Mesenteric fat pad (tissue), 1 donor: ENCODE results near the gene ADIG. TPM values are rescaled to one million over a fixed set of nuclear protein-coding genes. Genes with fewer than 3 reads are reported as not detected.
"Not testable (repeated sequence)": the region's sequence is repeated elsewhere in the genome, so short reads cannot be mapped to it uniquely, and the experiment has no call there.

ENCODE experiments used
- DNase-seq: peaks from one replicate; pipeline ENCODE4 v3.0.0-alpha.2; 2020; ENCODE audit warnings: low spot score
- total RNA-seq: library from RNA; stranded (reverse); fragmentation: NEBNext Ultra II Directional; extraction: Animal tissue kit (Norgen Biotek cat#: 25700); gene quantifications from one replicate; pipeline ENCODE4 v1.2.1, GENCODE V29; 2021
- donor health status: DM: yes; HTN: yes; CAD: no.

ADIG gene
- total RNA-seq, 1 donor from 2014 or later, result not detected

DNA sequence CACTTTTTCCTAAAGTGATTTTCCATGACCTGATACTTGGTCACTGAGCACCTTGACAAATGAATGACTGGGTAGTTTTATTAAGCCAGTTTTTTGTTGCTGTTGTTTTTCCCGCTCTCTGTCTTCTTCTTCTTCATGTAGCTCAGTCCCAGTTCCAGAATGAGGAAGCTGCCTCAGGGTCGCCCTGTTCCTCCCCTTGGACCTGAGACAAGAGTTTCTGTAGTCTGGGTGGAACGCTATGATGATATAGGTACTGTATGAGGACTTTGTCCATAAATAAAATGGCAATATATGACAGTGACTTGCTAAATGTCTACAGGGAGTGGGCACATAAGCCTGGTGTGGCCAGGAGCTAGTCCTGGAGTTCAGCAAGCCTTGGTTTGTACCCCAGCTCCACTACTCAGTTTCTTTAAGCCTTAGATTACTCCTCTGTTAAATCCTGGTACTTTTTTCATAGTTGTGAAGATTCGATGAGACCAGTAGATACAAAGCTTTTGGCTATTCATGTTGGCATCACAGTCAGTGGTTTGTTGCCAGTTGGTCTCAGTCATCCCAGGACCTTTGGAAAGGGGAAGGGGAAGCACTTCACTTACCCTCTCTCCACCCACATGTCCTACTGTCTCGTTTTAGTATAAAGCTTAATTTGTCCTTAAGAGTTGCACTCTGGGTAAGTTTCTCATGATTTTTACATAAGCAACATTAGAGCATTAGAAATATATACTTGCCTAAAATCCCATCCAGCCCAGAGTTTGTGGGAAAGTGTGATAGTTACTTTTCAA is 11.1 kb upstream of the ADIG start:
- no peak for DNase-seq

DNA sequence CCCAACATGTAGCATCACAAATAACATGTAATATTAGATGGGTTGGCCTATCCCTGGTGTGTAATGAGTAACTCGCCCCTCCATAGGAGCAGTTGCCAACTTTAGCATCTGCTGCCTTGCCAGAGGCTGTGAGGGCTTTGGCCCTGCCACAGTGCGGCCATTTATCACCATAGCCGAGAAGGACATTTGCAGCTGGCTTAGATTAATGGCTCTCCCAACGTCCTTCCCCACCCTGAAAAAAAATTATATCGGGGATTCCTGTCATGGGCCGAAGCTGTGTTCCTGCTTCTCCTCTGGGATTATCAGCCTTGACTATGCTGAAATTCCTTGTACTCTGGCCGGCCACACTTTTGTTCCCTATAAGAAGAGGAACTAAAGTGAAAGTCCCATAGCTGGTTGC is 7.6 kb upstream of the ADIG start:
- no peak for DNase-seq

DNA sequence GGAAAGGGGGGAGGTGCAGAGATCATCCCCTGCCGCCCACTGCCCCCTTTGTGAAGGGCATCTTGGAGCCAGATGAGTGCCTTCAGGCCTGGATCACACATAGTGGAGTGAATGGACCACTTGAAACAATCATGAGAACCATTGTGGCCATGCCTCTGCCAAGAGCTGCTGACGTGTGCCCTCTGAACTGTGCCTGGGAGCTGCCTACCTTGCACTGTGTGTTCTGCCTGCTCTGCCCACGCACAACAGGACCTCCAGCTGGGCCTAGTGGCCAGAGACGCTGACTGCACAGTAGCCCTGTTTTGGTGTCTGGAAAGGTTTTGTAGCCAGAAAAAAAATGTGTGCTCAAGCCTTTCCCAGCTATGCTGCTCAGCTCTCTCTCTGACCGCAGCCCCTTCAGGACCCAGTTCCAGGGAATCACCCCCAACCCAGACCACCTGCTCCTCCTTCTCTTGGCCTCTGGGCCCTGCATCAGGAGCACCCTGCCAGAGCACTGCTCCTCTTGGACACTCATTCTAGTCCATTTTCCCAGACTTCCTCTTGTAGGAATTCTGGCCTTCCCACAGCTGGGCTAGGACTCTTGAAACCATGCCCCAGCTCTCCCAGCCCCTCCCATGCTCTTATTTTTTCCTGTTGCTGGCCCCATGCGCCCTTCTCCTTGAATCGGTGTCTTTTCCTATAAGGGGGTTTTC is 1.6 kb upstream of the ADIG start:
- no peak for DNase-seq

DNA sequence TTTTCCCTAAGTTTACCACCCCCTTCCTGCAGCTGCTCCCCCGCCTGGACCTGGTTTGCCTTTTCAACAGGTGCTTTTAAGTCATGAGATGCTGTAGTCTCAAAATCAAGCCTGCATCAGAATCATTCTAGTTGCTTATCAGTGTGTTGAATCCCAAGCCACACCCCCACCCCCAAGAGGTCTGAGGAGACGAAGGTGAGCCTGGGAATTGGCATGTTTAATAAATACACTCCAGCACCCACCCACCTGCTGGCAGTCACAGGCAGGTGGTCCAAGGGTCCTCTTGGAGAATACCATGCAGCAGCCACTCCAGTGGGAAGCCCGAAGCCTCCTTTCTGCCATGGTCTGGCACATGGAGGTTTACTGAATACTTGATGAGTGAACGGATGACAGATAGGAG is 1.1 kb upstream of the ADIG start:
- DNase-seq, result no peak

DNA sequence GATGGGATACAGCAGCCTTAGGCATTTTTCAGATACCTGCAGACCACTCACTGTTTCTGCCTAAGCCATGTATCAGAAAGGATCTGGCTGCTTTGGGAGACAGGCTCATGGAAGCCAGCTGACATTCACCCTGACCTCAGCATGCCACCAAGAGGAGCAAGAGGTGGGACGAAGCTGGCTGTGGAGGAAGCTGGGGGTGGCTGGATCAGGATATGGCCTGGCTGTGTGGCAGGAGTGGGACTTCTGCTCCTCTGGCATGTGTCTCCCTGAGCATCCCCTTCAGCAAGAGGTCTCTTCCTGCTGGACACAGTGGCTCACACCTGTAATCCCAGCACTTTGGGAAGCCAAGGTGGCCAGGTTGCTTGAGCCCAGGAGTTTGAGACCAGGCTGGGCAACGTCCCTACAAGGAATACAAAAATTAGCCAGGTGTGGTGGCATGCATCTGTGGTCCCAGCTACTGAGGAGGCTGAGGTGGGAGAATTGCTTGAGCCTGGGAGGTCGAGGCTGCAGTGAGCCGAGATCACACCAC is 897 bp downstream of the ADIG start:
- no peak for DNase-seq

DNA sequence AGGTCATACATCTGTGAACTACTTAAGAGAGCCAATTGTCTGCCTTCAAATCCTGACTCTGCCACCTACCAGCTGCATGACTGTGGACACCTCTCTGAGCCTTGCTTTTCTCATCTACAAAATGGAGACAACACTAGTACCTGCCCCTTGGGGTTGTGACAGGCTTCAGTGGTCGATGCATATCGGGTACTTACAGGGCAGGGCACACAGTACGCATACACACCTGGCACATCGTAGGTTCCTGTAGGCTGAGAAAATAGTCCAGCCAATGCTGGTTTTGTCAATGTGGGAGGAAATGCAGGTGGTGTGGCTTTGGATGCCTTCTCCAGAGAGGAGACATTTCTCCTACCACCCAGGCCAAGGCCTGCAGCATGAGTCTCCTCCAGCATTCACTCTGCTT is 2.3 kb downstream of the ADIG start:
- DNase-seq, result no peak

DNA sequence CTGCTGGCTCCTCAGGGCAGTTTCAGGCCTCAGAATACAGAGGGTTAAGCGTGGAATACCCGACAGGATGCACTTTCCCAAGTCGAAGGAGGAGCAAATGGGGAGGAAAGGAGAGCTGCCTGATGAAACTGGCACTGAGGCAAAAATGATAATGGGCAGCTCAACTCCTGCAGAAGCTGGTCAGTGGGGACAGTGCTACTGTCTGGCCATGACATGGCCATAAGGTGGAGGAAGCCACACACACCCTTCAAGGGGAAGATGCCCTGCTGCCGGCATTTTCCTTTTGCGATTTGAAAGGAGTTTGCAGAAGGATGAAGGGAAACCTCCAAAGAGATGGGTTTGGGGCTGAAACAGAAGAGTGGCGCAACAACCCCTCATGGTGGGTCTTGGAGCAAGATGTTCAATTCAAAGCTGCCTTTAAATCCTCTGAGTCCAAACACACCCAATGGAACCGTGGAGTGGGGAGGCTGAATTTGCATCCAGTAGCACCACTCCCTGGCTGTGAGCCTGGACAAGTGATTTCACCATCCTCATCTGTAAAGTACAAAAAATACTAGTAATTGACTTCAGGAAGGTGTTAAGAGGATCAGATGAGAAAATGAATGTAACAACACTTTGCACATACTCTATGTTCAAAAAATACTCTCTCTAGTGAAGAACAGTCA is 3.2 kb downstream of the ADIG start:
- DNase-seq, result no peak

DNA sequence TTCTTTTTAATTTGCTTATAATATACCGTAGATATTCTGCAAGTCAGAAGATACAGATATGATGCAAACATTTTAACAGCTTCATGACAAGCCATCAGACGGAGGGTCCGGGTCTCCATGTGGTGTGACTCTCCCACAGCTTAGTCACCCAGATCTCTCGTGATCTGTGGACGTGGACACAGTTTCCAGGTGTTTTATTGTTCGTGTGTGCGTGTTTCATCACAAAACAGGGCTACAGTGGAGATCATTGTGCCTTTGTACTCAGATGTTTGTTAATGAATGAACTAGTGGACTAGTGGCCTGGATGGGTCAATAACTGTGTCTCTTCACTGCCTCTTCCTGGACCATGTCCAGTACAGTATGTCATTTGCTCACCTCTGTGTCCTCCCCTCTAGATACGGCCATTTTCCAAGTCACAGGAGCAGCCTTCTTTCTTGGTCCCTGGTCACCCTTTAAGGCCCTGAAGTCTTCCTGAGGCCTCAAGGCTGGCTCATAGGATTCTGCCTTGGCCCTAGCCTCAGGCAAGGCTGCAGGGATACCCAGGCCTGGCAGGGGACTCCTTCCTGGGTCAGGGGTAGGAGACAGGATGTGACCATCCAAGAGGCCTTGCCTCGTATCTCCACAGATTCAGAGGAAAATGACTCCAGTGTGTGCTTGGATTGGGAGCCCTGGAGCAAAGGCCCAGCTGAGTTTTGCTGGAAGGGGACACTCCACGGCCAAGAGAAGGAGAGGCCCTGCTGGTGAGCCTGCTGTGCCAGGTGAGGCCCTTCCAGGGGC is 4.6 kb downstream of the ADIG start:
- DNase-seq, result no peak

DNA sequence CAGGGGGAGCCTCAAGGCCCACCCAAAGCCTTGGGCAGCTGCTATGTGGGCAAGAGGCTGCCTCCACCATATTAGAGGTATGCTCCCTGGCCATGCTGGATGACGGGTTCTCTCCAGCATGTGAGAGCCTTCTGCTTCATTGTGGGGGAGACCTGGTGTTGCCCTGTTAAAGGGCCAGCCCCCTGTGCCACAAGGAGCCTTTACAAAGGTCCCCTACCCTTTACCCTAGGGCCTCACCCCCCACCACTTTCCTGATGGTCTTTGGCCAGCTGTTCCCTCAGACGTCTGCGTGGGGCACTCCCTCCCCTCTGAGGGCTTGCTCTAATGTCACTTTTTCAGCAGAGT is 5.2 kb downstream of the ADIG start:
- no peak for DNase-seq

DNA sequence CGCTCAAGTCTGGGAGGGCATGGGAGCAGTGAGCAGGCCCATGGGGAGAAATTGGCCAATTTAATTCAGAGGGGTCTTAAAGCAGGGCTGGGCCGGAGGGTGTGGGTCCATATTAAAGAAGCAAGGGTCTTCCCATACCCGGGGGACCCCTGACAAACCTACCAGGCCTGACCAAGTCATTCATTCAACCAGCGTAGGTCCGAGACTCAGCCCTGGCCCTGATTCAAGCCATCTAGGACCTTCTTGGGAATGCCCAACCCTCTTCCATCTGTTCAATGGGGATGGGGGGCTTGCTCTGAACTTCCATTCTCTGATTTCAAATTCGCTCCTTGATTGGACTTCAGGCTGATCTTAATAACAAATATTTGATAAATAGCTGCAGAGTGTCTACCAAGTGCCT is 7.3 kb downstream of the ADIG start:
- DNase-seq, result no peak

DNA sequence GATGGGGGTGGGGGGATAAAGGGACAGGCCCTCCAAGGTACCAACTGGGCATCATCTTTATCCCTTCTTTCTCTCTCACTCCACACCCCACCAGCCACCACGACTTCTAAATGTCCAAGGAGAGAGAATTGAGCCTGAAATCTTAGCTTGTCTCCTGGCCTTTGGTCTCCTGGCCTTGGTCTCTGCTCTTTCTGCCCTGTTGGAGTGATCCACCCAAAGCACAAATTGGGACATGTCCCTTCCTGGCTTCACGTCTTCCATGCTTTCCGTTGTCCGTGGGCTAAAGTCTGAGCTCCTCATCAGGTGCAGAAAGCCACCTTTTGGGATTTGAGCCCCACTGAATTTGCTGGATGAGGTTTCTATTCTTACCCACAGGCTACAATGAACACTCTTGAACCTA is 8.4 kb downstream of the ADIG start:
- DNase-seq, result no peak

DNA sequence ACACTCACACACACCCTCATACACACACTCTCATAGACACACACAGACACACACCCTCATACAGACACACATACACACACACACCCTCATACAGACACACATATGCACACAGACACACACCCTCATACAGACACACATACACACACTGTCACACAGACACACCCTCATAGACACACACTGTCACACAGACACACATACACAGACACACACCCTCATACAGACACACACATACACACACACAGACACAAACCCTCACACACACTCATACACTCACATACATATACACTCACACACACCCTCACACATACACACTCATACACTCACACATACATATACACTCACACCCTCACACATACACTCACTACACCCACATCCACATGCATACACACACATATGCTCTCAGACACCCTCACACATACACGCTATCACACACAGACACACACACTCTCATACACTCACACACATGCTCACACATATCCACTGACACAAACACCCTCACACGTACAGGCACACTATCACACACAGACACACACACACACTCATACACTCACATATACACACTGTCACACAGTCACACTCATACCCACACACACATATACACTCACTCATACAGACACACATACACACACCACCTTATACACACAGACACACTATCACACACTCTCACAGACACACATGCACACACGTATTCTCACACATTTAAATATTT is 9.1 kb downstream of the ADIG start:
- DNase-seq, result no peak

DNA sequence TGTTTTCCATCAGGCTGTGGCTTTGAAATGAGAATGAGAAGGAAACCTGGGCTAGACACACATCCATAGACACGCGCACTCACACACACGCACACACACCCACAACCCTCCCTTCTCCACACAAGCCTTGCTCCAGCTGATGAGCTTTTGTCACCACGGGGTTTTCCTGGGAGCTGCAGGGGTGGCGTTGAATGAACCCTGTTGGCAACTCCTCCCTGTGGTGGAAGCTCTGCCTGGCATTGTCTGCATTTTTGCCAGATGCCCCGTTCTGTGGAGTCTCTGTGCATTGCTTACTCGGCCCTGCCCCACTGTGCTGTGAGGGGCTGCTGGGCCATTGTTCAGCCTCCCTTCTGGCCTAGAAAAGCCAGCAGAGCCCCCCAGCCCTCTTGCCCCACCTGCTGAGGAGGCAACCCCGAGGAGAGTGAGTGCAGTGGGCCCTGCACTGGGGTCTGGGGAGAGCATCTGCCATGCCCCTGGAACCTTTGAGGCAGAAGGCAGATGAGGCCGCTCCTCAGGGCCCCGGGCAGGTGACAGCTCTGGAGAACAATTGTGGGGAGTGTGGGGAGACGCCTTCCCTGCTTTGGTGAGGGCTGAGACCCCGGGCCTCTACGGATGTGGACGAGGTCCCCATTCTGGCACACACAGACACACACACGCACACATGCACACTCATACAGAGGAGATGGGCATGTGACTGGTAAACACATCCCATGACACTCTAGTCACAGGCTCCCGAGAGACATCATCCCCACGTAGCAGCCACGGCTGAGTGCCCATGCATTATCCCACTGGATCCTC is 9.9 kb downstream of the ADIG start:
- DNase-seq, result no peak

DNA sequence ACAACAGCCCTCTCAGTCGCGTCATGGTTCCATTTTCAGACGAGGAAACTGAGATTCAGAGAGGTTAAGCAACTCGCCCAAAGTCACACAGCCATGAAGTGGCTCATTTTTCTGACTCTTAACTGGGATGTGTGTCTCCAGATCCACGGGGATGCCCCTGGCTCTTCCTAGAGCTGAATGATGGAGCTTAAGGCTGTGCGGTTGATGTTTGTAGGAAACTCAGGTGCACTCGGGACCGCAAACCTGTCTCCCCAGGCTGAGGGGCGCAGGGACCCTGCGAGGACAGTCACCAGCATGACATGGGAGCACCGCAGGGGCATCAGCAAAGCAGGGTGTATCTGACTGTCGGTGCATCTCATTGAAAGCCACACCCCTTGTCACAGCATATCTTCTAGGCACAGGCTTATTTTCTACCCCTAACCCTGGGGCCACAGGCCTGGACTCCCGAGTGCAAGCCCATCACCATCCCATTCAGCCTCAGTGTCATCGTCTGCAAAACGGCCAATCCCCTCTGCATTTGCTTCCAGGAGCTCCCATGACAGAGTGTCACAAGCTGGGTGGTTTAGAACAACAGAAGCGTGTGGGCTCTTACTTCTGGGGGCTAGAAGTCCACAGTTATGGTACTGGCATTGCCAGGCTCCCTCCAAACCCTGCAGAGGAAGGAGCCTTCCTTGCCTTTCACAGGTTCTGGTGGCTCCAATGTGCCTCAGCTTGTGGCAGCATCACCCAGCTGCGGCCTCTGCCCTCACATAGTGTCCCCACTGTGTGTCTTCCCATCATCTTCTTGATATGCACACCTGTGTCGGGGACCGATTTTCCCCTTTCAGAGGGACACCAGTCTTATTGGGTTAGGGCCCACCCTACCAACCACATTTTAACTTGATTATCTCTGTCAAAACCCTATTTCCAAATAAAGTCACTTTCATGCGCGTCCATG is 10.7 kb downstream of the ADIG start:
- no peak for DNase-seq

DNA sequence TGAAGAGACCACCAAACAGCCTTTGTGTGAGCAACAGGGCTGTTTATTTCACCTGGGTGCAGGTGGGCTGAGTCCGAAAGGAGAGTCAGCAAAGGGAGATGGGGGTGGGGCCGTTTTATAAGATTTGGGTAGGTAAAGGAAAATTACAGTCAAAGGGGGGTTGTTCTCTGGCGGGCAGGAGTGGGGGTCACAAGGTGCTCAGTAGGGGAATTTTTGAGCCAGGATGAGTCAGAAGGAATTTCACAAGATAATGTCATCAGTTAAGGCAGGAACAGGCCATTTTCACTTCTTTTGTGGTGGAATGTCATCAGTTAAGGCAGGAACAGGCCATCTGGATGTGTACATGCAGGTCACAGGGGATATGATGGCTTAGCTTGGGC is 11.4 kb downstream of the ADIG start:
- not testable (repeated sequence) for DNase-seq

DNA sequence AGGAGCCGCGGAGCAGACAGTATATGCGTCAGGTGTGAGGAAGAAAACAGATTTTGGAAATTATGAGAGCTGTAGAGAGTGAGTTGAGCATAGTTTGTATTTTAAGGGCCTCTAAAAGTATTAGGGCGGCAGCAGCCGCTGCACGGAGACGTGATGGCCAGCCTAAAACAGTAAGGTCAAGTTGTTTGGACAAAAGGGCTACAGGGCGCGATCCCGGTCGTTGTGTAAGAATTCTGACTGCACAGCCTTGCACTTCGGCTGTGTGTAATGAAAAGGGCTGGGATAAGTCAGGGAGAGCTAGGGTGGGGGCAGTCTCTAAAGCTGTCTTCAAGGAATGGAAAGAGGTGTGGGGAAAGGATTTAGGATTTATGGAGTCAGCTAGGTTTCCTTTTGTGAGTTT is 13.3 kb downstream of the ADIG start:
- DNase-seq, result peak; percentile 62

DNA sequence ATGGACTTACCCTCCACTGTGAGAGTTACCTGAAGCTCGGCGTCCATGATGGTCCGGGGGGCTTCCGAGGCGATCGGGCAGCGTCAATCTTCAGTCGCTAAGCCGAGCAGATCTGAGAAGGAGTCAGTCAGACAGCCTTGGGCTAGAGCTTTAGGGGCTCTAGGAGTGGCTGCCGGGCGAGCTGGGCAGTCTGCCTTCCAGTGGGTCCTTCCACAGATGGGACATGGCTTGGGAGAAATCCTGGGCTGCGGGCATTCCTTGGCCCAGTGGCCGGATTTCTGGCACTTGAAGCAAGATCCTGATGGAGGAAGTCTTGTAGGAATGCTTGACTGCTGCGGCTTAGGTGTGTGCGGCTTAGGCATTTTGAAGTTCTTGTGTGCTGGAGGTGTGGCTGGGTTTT is 14.9 kb downstream of the ADIG start:
- peak; percentile 80 for DNase-seq

DNA sequence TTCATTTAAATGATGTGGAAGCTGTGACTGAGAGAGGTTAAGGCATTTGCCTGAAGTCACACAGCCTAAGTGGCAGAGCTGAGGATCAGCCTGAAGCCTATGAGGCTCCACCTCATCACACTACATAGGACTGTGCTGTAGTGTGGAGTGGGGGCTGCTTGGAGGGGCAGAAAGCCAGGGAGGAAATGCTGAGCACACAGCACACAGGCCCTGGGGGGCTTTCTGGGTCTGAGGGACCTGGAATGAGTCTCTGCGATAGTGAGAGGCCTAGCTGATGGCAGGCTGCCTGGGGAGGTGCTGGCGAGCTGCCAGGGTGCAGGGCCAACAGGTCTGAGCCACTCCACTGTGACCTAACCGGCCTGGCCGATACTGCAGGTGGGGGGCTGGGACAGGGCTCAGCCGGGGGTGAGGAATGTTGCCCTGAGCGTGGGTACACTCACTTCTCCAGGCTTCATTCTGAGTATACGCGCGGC is 18.4 kb downstream of the ADIG start:
- no peak for DNase-seq

DNA sequence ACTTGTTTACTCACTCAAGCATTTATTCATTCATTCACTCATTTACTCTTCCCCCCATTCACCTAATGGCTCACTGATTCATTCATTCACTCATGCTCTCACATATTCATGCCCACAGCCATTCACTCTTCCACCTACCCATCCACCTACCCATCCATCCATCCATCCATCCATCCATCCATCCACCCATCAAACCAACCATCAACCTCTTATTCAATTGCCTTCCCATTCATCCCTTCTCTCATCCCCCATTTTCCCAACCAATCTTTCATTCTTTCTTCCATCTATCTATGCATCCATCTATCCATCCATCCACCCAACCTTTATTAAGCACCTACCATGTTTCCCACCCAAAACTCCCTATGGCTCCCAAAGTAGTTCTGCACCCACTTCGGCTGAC is 19.1 kb downstream of the ADIG start:
- no peak for DNase-seq
